Middle frontal gyrus (tissue), 1 donor: ENCODE results near the gene SSH3.

ENCODE experiments used
- DNase-seq: peaks from one replicate; pipeline ENCODE4 v3.0.0-alpha.2; 2015; ENCODE audit warnings: low spot score; ENCODE audit errors: extremely low spot score

The SSH3 gene

GRCh38 chr11:67291481-67292381 lies 11.6 kb upstream of the SSH3 start:
- no peak for DNase-seq

GRCh38 chr11:67292671-67293070 lies 10.7 kb upstream of the SSH3 start:
- no peak for DNase-seq

- no peak for DNase-seq
These were observed 10.2 kb upstream of the SSH3 start for GRCh38 chr11:67293090-67293489.

- DNase-seq: no peak
These were observed 7.5 kb upstream of the SSH3 start for GRCh38 chr11:67295846-67296245.

- DNase-seq: no peak
These were observed 4.5 kb upstream of the SSH3 start for GRCh38 chr11:67298786-67299185.

- no peak for DNase-seq
These were observed 3.7 kb upstream of the SSH3 start for GRCh38 chr11:67299471-67300191.

- DNase-seq: no peak
These were observed 3.0 kb upstream of the SSH3 start for GRCh38 chr11:67300256-67300755.

- DNase-seq: no peak
These were observed 2.5 kb upstream of the SSH3 start for GRCh38 chr11:67300756-67301312.

GRCh38 chr11:67301313-67301921 lies 1.9 kb upstream of the SSH3 start:
- no peak for DNase-seq

- no peak for DNase-seq
These were observed 1.3 kb upstream of the SSH3 start for GRCh38 chr11:67301951-67302516.

GRCh38 chr11:67302571-67303131 lies 679 bp upstream of the SSH3 start:
- DNase-seq: no peak

GRCh38 chr11:67303835-67304411 lies 593 bp downstream of the SSH3 start:
- no peak for DNase-seq

GRCh38 chr11:67304511-67305113 lies 1.3 kb downstream of the SSH3 start:
- no peak for DNase-seq

GRCh38 chr11:67306769-67307544 lies 3.6 kb downstream of the SSH3 start:
- DNase-seq: no peak

GRCh38 chr11:67307545-67308001 lies 4.2 kb downstream of the SSH3 start:
- no peak for DNase-seq

GRCh38 chr11:67308031-67308866 lies 4.9 kb downstream of the SSH3 start:
- no peak for DNase-seq

GRCh38 chr11:67309166-67309565 lies 5.8 kb downstream of the SSH3 start:
- no peak for DNase-seq

- no peak for DNase-seq
These were observed 6.3 kb downstream of the SSH3 start for GRCh38 chr11:67309661-67310061.
